Measurements from ENCODE around the gene GSAP. TPM values are rescaled to one million over a fixed set of nuclear protein-coding genes. Genes with fewer than 3 reads are reported as not detected.

GSAP gene
- total RNA-seq, 2 donors from 2014 or later = 9.7 to 11.4 TPM

DNA sequence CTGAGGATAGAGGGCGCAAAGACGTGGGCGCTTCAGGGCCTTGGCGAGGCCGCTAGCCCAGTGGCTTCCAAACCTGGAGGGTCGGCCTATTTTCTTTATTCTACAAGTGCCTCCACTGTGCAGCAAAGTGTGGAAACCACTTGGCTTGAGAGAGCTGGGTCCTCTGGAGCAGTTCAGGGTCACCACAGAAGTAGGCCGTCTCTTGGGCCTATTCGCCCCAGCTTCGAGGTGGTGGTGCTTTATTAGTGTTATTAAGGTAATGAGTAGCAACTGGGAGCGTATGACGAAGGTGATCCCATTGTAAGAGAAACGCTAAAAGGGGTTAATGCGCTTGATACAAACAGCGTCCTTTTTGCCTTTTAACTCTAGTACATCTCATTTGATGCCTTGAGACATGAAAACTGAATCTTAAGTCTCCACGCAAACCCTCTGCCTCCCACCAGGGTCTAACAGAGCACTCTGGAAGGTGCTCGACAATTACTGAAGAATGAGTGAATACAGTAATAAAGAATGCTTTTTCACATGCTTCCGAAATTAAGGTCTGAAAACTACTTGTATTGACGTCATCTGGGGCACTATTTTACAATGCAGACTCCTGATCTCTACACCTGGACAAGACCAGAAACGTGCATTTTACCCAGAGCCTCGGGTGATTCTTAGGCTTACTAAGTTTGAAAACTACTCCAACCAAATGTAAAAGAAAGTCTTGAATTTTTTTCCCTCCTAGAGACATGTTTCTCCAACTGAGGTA, 647 bp upstream of the GSAP start:
- intact Hi-C loops (cut with DNase I) = no loop called here
- DNase-seq (ENCODE audit: low spot score) = no peak

DNA sequence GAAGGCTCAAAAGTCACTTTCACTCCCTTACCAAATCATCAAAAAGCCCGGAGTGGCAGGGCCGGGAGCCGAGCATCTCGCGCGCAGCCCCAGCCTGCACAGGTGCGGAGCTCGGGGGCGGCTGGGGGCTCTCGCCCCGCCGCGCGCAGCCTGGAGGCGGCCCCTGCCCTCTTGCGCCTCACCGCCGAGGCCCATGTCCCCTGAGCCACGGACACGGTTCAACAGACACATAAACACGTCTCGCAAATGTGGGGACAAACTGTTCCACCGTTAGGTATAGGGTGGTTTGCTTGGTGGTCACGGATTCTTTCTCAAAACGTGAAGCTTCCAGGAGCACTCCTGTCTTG, 700 bp downstream of the GSAP start:
- intact Hi-C loops (cut with DNase I) = no loop called here
- no peak for DNase-seq (ENCODE audit: low spot score)

DNA sequence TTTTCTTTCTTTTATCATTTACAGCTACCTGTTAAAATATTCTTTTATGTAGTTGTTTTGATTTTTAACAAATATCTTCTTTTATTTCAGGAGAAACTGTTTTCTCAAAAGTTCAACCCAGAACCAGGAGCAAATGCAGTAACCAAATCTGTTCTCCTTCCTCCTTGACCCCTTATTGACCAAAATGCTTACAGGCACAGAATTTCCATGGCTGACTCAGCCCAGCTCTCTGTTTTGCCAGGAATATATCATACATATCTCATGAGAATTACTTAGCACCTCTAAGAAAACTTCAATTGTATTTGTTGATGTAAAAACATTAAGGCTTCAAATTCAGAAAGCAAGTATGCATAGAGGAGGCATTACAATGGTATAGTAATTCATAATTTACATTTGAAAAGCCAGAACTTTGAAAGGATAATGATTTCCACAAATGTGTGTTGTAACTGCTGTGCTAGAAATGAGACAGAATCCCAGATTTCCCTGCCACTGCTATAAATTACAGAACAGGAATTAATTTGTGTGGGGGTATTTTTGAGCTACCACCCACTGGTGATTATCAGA, 2.2 kb downstream of the GSAP start:
- DNase-seq (ENCODE audit: low spot score) = no peak
- intact Hi-C loops (cut with DNase I) = no loop called here

DNA sequence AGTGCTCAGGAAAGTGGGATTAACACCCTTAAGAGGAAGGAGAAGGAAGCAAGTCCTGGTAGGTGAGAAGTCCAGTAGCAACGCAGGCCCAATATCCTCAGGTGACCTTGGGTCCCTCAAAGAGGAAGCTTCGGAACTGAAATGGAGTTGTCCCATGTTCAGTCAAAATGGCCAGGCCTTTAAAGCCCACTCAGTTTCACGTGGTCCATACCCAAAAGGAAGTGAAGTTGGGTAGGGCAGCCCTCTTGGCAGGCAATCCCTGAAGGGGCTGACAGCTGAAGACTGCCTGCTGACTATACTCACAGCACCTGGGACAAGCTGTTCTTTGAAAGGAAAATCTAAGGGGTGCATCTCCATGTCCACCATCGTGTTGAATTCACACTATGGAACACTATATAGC, 3.0 kb downstream of the GSAP start:
- intact Hi-C loops (cut with DNase I) = no loop called here
- DNase-seq (ENCODE audit: low spot score) = no peak

DNA sequence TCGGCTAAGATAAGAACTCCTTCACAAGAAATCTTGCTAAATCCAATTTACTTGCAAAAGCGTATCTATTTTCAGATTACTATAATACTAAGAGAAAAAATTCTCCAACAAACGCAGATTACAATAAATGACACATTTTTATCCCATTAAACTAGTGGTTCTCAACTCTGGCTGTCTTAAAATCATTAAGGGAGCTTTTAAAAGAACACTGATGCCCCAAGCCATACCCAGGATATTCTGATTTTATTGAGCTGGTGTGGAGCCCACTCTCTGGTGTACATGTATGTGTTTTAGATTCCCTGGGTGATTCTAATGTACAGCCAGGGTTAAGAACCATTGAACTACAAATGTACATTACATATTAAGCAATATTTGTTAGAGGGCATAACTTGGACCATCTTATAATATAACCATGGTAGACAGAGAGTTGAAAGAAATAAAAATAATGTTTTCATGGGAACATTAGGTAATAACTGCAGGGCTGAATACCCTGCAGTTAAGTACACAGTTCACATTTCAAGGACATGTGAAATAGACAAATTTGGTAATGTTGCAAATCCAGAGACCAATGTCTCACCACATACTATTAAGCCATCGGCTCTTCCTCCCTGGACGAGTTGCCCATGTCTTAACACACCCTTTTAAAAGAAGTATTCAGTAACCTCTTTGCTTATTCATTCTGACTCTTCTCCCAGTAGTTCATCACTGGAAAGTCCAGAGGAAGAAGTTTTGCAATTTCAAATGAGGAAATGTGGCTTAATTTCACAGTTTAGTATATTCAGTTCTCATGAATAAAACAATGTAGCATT, 6.2 kb downstream of the GSAP start:
- intact Hi-C loops (cut with DNase I) = no loop called here
- no peak for DNase-seq (ENCODE audit: low spot score)

DNA sequence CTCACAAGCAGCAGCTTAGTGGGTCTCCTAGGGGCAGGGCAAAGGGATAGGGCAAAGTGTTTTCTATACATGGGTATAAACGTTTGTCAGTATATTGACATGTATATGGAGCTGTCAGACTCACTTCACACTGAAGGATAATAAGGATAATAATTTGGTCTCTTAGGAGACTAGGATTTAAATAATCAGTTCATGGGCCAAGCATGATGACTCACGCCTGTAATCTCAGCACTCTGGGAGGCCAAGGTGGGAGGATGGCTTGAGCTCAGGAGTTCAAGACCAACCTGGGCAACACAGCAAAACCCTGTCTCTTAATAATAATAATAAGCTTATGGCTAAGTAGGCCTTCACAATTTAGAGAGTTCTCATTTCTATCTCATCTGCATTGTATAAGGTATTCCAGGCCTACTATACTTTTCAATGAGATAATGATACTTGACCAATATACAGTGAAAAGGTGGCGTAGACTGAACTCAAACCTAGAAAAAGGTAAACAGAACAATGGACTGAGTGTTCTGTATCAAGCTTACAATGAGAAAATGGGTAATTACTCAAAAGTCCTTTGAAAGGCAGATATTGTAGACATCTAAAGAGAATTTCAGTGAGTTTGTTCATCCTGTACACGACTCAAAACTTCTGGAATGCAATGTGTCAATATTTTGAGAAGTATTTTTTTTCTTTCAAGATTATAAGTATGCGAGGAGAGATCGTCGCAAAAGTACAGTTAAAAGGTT, 7.0 kb downstream of the GSAP start:
- DNase-seq (ENCODE audit: low spot score) = no peak
- intact Hi-C loops (cut with DNase I) = no loop called here

DNA sequence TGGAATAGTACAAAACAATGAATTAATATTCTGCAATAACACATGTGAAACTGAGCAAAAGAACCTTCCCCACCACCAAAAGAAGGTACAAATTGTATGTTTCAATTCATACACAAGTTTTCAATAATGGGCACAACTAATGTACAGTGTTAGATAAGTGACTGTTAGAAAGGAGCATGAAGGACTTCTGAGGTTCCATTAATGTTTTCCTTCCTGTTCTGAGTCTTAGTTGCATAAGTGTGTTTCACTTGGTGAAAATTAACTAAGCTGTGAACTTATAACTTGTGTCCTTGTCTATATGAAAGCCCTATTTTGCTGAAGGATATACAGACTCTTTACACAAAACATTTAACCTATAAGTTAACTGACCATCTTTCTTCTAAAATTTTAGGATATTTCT, 8.2 kb downstream of the GSAP start:
- no peak for DNase-seq (ENCODE audit: low spot score)
- intact Hi-C loops (cut with DNase I) = no loop called here

DNA sequence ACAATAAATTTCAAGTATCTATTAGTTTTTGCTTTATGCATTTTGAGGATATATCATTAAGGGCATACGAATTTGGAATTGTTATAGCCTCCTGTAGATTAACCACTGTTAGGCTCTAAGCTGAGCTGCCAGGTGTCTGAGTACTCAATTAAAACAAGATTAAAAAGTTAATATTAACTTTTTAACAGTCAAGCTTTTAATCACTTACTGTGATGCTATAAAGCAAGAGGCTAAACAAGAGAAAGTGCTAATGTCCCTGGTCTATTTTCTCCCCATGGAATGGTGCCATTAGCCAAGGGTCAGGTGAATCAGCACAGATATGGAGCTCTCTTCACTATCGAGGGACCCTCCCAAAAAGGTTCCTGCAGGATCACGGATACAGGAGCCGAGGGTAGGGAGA, 9.7 kb downstream of the GSAP start:
- no peak for DNase-seq (ENCODE audit: low spot score)
- intact Hi-C loops (cut with DNase I) = no loop called here

DNA sequence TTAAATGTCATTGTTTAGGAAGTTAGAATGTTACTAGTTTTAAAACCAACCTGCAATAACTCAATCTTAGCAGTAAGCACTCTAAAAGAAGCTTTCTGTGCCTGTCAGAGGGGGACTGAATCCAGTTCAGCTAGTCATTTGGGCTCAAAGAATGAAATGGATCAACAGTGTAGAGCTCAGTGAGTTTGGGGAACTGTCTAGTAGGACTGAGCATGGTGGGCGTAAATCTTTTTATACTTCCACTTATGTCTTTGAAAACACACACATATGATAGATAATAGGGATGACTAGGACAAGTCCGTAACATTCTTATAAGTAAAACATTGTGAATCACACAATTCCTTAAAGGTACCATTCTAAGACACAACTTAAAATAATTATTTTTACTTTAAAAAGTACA, 11.5 kb downstream of the GSAP start:
- intact Hi-C loops (cut with DNase I) = no loop called here
- DNase-seq (ENCODE audit: low spot score) = no peak

DNA sequence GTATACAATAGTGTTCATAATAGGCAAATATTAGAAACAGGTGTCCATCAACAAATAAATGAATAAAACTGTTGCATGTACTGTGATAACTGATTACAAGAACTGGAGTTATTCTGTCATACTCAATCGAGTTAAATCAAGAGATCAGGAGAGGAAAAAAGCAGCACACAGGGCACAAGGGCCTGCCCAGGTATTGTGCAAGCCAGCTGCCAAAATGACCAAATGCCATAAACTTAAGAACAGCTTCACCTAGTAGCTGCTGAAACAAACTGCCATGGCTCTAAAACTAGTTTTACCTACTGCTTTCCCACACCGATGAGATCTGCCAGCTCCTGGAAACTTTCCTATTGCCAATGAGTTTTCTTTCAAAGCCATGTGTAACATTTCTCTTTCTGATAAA, 12.2 kb downstream of the GSAP start:
- intact Hi-C loops (cut with DNase I) = no loop called here
- no peak for DNase-seq (ENCODE audit: low spot score)

DNA sequence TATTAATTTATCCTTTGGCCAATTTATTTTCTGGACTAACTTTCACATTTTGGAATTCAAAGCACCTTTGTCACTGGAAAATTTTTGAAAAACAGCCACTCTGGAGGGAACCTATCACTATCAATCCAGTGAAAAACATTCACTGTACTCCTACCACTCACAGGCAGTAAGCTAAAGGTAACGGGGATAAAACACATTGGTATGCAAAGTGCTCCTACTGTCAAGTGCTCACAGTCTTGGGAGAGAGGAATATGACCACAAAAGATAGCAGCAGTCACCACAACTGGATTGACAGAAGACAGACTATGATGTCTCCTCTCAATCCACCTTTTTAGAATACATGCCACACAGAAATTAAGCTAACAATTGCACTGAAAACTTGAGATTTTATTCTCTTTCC, 13.3 kb downstream of the GSAP start:
- intact Hi-C loops (cut with DNase I) = no loop called here
- DNase-seq (ENCODE audit: low spot score) = no peak

DNA sequence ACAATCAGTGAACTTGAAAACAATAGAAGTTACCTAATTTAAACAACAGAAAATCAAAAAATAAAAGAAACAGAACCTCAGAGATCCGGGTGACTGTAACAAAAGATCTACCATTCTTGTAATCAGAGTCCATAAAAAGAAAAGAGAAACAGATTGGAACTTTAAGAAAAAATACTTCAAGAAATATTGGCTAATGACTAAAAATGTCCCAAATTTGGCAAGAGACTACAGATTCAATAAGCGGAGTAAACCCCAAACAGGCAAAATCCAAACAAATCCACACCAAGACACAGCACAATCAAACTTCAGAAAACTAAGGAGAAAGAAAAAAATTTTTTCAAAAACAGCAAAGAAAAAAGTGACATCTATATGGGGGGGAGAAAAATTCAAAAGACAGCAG, 15.1 kb downstream of the GSAP start:
- intact Hi-C loops (cut with DNase I) = no loop called here
- no peak for DNase-seq (ENCODE audit: low spot score)

DNA sequence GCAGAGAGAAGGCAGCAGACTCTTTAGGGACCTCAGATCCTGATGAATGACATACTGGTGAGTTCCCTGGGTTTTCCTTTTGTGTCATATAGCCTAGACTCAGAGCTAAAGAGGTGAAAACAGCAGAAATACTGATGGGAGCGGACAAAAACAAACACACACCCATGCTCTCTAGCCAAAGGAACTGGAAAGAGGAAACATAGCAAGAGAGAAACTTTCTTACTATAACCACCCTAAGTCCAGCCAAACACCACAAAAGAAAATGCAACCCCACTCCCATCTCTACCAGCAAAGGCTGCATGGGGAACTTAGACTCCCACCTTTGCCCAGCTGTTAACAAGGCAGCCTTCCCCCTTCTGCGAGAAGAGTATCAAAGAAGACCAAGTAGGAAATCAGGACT, 16.3 kb downstream of the GSAP start:
- intact Hi-C loops (cut with DNase I) = no loop called here
- no peak for DNase-seq (ENCODE audit: low spot score)

DNA sequence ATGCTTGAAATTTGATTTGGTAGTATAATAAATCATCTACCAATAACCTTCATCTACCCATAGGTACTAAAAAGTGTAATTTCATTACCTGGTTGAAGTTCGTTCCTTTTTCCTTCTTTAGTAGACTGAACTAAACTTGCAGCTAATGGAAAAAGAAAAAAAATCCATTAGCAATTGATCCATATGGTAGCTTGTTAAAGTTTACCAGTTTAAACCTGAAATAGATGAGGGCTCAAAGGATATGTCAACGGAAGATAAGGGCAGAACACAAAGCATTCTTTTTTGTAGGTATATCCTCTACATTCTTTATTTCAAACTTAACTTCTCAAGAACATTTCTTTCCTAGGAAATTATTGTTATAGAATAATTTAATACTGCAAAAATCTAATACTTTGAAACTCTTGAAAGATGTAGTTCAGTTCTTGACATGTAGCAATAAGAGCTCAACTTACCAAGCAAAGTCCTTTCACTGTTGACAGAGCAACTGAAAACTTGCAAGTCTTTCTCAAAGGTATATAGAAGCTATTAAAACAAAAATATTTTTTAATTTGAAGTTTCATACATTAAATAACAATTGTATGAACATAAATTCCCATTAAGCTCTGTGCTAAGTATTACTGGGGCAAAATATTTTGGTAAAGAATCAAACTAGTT, 19.1 kb downstream of the GSAP start:
- DNase-seq (ENCODE audit: low spot score) = no peak
- intact Hi-C loops (cut with DNase I) = no loop called here

DNA sequence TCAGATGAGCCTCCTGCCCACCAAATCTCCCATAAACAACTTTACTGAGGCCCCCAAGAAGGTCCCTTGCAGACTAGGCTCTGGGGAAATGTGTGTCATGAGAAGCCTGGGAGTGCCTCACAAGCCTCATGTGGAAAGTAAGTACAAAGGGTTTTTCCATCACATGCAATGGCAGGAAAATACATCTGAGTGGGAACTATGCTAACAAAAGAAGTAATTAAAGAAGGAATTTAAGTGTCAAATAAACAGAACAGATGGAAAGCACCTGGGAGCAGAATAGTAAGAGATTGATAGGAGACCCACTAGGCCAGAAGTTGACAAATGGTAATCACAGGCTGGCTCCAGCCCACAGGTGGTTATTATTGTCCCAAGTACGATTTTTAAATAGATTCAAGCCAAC, 20.5 kb downstream of the GSAP start:
- intact Hi-C loops (cut with DNase I) = no loop called here
- DNase-seq (ENCODE audit: low spot score) = no peak

DNA sequence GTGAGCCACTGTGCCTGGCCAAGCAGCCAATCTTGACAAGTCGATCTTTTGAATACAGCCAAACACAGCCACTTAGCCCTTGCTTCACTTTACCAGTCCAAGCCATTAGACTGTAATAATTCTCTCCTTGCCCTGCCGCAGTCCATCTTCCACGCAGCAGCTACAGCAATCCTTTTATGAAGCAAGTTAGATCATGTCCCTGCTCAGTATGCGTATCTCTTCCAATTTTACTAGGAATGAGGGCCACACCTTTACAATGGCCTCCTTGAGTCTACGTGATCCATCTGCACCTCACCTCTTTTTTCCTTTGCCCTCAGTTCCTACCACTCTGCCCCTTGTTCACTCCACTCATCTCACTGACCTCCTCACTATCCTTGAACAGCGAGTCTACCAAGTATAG, 22.2 kb downstream of the GSAP start:
- intact Hi-C loops (cut with DNase I) = no loop called here
- no peak for DNase-seq (ENCODE audit: low spot score)

DNA sequence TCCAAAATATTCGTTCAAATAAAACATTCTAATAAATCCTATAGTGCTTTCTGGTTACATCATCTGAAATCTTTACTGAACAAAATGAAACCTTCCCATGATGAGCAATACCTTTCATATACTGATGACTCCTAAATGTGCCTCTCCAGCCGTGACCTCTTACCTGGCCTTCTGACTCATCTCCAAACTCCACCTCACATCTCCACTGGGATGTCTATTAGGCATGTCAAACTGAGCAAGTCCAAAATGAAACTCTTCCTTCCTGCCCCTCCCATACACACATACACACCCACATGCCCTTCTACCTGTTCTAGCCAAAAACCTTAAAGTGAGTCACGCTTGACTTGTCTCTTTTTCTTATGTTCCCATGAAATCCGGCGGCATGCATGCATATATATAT, 22.9 kb downstream of the GSAP start:
- intact Hi-C loops (cut with DNase I) = no loop called here

DNA sequence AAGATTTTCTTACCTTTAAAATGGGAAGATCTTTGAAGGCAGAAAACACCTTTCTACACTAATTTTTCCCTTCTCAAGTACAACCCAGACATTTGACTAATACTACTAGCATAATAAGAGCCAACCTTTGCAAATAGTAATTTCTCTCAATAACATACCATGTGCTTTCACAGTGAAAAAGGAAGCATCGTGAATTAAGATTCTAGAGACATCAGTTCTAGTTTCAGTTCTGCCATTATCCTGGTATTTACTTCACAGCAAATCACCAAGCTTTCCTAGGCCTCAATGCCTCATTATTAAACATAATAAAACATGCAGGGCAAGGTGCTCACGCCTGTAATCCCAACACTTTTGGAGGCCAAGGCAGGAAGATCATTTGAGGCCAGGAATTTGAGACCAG, 24.9 kb downstream of the GSAP start:
- intact Hi-C loops (cut with DNase I) = no loop called here
- no peak for DNase-seq (ENCODE audit: low spot score)

More for the DNA sequence above, 22.9 kb downstream of the GSAP start:
- no peak for DNase-seq (ENCODE audit: low spot score)

DNA sequence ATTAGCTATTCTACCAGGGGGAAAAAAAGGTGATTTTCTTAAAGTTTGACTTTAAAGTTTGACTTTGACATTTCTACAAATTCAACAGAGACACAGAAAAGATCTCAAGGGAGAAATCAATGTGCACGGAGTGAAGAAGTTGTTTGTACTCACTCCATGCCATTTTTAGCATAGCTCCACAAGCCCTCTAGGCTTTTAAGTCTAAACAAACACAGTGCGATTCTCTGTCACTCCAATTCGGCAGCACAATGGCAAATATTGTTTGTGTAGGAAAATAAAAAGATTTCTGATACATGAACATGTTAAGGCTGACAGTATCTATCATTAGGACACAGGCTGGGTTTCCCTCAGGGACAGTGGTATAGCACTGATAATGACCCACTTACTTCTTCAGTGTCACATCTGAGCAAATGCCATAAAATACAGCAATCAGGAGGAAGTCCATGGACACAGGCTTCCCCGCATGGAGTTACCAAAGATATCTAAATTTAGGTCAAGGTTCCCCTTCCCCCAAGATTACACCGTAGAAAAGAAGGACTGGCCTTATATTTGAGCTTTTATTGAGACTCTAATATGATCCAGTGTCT, 28.0 kb downstream of the GSAP start:
- intact Hi-C loops (cut with DNase I) = no loop called here
- no peak for DNase-seq (ENCODE audit: low spot score)

Measured in posterior vena cava (tissue), 2 donors.